ENCODE measurements around the gene FBXO38.

FBXO38 gene, protein sequence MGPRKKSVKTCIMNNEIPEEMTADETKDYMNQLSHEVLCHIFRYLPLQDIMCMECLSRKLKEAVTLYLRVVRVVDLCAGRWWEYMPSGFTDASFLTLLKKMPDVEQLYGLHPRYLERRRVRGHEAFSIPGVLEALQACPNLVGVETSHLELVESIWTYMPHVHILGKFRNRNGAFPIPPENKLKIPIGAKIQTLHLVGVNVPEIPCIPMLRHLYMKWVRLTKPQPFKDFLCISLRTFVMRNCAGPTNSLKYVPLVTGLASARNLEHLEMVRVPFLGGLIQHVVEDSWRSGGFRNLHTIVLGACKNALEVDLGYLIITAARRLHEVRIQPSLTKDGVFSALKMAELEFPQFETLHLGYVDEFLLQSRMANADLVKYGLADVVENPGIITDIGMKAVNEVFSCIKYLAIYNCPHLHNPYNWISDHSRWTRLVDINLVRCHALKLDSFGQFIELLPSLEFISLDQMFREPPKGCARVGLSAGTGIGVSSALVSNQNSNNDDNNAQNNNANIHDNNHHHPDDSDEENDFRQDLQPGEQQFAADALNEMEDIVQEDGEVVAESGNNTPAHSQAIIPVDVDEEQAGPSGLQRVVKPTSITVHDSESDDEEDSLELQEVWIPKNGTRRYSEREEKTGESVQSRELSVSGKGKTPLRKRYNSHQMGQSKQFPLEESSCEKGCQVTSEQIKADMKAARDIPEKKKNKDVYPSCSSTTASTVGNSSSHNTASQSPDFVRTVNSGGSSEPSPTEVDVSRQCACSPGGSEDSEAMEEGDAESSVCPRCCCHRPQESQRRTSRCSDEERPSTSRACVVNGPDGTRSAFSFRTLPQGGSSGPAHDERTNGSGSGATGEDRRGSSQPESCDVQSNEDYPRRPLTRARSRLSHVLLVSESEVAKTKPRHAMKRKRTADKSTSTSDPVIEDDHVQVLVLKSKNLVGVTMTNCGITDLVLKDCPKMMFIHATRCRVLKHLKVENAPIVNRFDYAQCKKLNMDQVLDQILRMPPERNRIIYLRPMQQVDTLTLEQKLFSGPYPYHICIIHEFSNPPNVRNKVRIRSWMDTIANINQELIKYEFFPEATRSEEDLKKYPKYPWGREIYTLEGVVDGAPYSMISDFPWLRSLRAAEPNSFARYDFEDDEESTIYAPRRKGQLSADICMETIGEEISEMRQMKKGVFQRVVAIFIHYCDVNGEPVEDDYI

DNA sequence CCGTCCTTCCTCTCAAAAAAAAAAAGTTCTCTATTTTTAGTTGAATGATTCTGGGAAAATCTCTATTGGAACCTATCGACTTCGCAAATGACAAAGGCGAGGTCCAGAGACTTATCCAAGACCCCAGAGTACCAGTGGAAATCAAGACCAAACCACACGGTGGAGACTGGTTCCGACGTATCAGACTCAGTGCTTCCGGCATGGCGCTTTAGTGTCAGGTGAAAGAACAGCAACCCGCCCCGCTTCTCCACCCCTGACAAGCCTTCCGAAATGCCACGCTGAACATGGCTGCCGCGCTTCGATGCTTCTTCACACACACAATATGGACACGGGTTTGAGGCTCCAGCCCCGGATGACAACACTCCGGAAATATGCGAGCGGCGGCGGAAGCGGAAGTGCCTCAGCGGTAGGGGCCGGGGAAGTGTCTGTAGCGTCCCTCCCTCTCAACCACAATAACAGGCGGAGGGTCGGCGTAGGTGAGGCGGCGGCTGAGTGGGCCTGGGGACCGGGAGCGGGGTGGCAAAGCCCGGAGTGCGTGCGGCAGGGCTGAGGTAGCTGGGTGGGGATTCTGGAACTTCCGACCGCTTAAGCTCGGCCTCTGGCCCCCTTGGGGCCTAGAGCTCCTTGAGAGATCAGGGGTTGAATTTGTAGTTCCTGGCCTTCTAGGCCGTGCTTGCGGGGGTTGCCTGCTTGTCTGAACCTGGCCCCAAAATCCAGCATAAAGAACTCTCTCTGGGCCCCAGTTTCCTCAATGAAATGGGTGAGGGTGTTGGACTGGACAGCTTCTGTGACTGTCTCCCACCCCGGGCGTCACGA is at the start of gene FBXO38:
Gene FBXO38 (plus strand): TSS at position 395 of the 816 bp plus-strand sequence. CDS start 10,819 bp downstream, outside the sequence.
- peak; percentile 97 for DNase-seq

DNA sequence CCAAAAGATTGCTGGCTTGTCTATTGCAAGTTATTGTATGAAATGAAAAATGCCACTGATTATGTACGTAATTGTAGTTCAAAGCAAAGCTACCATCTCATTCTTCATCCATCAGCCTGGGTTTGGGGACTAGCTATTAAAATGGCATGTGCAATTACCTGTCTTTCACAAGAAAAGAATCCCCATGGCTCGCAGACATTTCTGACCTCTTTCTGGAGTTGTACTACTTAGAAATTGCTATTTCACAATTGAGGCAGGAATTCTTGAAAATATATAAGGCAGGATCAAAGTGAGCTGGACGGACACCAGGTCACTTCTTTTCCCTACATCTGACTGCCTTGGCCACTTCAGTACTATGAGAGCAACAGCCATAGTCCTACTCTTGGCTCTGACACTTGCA is 48.5 kb upstream of the FBXO38 start, which contains the start of gene SPINK9:
Gene SPINK9 (plus strand): TSS at position 301 of the 400 bp plus-strand sequence. CDS start 55 bp downstream, at position 356.
- no peak for DNase-seq

GRCh38 chr5:148336704-148337435 is 46.9 kb upstream of the FBXO38 start:
- no peak for DNase-seq

DNA sequence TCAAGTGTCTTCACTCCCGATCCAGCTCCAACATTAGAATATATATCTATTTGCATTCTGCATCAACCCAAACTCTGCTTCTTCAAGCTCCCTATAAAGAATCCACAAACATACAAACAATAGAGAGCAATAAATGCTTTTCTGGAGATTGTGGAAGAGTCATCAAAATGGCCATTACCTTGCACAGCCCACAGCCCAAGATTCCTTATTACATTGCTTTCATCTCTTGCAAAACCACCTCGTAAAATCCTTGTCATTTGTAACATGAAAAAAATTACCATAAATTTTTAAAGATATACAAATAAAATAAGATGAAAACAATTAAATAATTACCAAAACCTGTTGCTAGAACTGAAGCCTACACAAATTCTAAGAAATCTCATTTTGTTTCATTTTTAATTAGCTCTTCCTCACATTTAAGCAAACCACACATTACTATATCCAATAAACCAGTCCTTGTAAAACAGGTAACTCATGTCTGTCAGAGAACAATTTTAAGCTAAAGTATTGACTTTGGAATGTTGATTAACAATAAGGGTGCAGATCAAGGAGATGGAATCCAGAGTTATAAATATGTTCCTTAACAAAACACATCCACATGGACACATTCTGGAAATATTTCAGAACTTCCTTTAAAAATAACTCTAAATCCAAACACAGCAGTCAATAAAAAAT is 41.2 kb upstream of the FBXO38 start:
- no peak for DNase-seq

DNA sequence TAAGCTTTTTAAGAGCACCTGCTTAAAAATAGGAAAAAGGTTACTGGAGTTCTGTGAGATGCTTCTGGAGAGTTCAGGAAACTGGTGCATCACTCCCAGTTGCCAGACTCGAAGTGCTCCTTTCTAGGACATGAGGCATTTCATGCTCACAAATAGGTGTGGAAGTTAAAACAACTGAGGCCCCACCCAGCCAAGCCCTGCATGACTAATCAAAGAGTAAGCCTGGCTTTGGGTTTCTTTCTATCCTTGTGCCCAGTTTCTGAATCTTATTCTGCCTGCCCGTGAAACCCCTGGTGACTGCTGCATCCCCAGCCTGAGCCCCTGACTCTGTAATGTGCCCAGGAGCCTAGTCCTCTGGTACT is 40.7 kb upstream of the FBXO38 start:
- DNase-seq: no peak

GRCh38 chr5:148343603-148344487 is 39.9 kb upstream of the FBXO38 start:
- no peak for DNase-seq

- no peak for DNase-seq
These were observed 36.1 kb upstream of the FBXO38 start for GRCh38 chr5:148347706-148348105.

GRCh38 chr5:148352696-148353095 is 31.1 kb upstream of the FBXO38 start:
- DNase-seq: no peak

GRCh38 chr5:148353634-148354033 is 30.1 kb upstream of the FBXO38 start:
- DNase-seq: no peak

DNA sequence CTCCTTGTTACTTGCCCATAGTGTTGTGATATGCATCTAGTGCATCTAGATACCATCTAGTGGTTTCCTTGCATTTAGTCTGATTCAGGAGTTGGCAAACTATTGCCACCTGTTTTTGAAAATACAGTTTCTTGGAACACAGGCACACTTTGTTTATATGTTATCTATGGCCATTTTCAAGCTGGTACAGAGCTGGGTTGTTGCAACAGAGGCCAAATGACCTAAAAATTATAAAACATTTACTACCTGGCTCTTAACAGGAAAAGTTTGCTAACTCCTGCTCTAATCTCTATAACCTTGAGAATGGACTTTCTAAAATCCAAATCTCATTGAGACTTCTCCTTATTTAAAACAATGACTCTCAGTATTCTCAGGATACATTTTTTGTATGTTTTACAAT is 19.4 kb upstream of the FBXO38 start:
- no peak for DNase-seq

DNA sequence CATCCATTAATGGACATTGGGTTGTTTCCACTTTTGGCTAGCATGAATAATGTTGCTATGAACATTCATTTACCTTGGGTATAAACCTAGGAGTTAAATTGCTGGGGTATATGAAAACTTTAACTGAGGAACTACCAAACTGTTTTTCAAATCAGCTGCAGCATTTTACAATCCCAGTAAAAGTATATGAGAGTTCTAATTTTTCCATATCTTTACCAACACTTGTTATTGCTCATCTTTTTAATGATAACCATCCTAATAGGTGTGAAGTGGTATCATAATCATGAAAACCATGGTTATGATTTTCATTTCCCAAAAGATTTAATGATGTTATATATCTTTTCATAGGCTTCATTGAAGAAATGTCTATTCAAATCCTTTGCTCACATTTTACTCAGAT is 15.5 kb upstream of the FBXO38 start:
- DNase-seq: no peak

DNA sequence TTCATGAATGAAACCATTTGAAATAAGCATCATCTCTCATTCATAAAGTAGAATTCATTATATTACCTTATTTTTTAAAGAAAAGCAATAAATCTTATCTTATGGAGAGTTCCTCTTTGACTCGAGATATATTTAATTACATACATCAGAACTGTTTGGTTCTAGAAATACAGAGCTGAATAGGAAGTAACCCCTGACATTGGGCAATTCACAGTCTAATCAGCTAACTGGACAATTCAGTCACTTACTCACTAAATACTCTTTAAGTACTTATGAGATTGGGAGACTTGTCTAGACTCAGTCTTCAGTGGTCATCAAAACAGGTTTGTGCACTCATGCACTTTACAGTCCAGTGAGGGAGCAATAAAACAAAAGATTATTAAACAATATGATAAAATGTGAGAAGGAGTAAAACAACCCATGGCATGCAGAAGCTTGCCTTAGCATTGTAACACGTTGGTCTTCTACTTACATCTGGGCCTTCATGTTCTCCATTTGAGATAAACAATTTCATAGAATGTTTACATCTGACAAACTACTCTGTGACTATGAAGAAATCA is 11.5 kb upstream of the FBXO38 start:
- no peak for DNase-seq

GRCh38 chr5:148372893-148373292 is 10.9 kb upstream of the FBXO38 start:
- no peak for DNase-seq

- DNase-seq: peak; percentile 20
These were observed 8.9 kb upstream of the FBXO38 start for GRCh38 chr5:148374690-148375360.

DNA sequence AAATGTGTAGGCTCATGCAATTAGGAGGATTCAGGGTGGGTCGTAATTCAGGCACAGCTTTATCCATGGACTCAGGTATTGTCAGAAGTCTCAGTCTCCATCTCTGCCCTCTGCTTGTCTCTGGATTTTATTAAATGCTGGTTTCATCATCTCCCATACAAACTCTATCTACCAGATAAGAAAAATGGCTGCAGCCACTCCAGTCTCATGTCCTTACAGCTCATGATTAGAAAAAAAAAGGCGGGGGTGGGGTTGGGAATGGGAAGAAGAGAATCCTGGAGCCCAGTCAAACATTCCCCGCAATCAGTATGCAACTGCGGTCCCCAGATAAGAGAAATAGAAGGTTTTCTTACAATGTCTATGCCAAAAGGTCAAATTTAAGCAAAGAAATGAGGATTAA is 7.6 kb upstream of the FBXO38 start:
- no peak for DNase-seq

- no peak for DNase-seq
These were observed 5.1 kb upstream of the FBXO38 start for GRCh38 chr5:148378670-148379069.

DNA sequence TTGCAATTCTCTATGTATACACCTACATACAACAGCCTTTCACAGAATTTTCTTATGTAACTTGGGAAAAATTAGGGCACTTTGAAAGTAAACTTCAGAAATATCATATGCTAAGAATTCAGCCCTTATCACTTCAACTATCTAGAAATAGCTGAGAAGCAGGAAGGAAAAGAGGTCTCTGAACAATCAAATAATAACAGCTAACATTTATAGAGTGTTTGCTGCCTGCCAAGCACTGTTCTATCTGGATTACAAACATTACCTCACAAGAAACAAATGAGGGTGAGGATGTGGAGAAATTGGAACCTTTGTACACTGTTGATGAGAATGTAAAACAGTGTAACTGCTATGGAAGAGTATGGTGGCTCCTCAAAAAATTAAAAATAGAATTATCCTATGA is 4.4 kb upstream of the FBXO38 start:
- no peak for DNase-seq

- DNase-seq: no peak
These were observed 1.9 kb upstream of the FBXO38 start for GRCh38 chr5:148381906-148382305.

DNA sequence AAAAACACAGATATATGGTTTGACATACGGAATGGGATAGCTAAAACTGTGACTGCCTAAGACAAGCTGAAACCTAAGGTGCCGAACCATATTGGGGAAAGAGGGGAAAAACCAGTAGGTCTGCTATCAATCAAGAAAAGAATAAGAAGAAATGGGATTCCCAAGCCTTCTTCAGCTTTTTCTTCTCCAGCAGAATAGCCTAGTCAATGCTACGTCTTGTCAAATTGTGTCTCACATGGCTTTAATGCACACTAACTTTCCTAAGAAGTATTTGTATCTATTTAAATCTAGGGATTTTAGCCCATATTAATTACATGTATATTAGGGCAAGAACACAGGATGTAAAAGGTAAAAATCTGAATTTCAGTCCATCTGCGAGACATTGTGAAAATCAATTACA is 797 bp upstream of the FBXO38 start:
- DNase-seq: no peak
